Cardiac muscle cell (in vitro differentiated cells and primary cell): Measurements from ENCODE around the gene AK9. TPM values are rescaled to one million over a fixed set of nuclear protein-coding genes. Genes with fewer than 3 reads are reported as not detected.

Experiments
- DNase-seq, 2 donors: peaks; one replicate each; pipeline versions ENCODE4 v3.0.0 to v3.0.0-alpha.2; 2010 to 2017; ENCODE audit warnings: low read depth in 1 of 2, low spot score in 1 of 2
- H3K27ac ChIP-seq: fragments of 200-600 bp; sonication (generic); 2 replicates; pipeline ENCODE4 v1.5.1; 2016
- H3K27me3 ChIP-seq: fragments of 200-600 bp; sonication (generic); 2 replicates; pipeline ENCODE4 v1.6.0; 2016; ENCODE audit warnings: control low read depth
- H3K36me3 ChIP-seq: fragments of 200-600 bp; sonication (generic); 2 replicates; pipeline ENCODE4 v1.5.1; 2016; ENCODE audit warnings: control low read depth
- H3K4me1 ChIP-seq: fragments of 200-600 bp; sonication (generic); 2 replicates; pipeline ENCODE4 v1.8.1; 2017; ENCODE audit warnings: low read depth, mild to moderate bottlenecking, mixed run types
- H3K4me3 ChIP-seq: fragments of 200-600 bp; sonication (generic); 2 replicates; pipeline ENCODE4 v1.5.1; 2016; ENCODE audit warnings: mild to moderate bottlenecking
- H3K9me3 ChIP-seq: fragments of 200-600 bp; sonication (generic); 2 replicates; pipeline ENCODE4 v1.5.1; 2017; ENCODE audit warnings: low read depth, mild to moderate bottlenecking, control low read depth
- CTCF ChIP-seq: IDR thresholded peaks from 2 replicates; pipeline ENCODE4 v1.5.1; 2012; ENCODE audit warnings: low read depth, mild to moderate bottlenecking, low read length
- polyA plus RNA-seq: library from polyadenylated mRNA; unstranded; fragments of >200 nt; fragmentation: Nextera tagmentation; extraction: Ambion mirVana; gene quantifications from 2 replicates; pipeline ENCODE4 v1.2.1, GENCODE V29; 2016
- total RNA-seq: library from RNA; depleted of rRNA; stranded (reverse); fragments of >200 nt; gene quantifications from 2 replicates; pipeline ENCODE4 v1.2.3, GENCODE V29; 2016

The AK9 gene
- total and polyA plus RNA-seq, 2 experiments from 2014 or later: 8.3 to 18.6 TPM

DNA sequence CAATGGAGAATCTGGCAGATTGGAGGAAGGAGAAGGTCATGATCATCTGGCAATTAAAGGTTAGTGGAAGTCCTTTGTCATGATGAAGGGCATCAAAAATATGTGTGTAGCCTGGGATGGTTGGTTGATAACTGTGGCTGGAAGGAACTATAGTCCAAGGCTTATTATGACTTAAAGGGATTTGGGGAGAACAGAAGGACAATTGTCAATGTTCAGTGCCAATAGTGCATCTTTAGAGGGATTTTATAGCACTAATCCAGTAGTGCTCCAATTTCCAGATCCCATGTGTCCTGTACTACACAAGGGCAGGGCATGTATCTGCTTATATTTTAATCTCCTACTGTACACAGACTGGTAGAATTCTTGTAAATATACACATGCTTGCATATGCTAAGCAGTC, 203.0 kb downstream of the AK9 start:
- Histone ChIP-seq H3K36me3 (no peaks in the 10 kb centered on the region), H3K4me1 (peaks cover 7% of the 10 kb centered on the region), H3K9me3 (no peaks in the 10 kb centered on the region), H3K4me3 (no peak overlapping the region), H3K27me3 (no peaks in the 10 kb centered on the region), H3K27ac (no peak overlapping the region)
- no peak for DNase-seq
- TF ChIP-seq CTCF: no peak

DNA sequence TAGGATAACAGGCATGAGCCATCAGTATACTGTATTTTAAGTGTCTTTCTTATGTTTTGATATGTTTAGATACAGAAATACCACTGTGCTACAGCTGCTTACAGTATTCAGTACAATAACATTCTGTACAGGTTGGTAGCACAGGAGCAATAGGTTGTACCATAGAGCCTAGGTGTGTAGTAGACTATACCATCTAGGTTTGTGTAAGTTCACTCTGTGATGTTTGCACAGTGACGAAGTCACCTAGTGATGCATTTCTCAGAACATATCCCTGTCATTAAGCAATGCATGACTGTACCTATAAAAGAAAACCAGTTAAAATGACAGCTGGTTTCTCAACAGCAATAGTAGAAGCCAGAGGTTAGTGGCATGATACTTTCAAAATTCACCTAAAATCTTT, 204.9 kb downstream of the AK9 start:
- H3K27me3 ChIP-seq: no peaks in the 10 kb centered on the region
- TF ChIP-seq CTCF: no peak
- H3K4me3 ChIP-seq: no peak overlapping the region
- H3K4me1 ChIP-seq: no peaks in the 10 kb centered on the region
- H3K27ac ChIP-seq: no peak overlapping the region
- no peak for DNase-seq
- H3K36me3 ChIP-seq: no peaks in the 10 kb centered on the region
- no peaks in the 10 kb centered on the region for H3K9me3 ChIP-seq

DNA sequence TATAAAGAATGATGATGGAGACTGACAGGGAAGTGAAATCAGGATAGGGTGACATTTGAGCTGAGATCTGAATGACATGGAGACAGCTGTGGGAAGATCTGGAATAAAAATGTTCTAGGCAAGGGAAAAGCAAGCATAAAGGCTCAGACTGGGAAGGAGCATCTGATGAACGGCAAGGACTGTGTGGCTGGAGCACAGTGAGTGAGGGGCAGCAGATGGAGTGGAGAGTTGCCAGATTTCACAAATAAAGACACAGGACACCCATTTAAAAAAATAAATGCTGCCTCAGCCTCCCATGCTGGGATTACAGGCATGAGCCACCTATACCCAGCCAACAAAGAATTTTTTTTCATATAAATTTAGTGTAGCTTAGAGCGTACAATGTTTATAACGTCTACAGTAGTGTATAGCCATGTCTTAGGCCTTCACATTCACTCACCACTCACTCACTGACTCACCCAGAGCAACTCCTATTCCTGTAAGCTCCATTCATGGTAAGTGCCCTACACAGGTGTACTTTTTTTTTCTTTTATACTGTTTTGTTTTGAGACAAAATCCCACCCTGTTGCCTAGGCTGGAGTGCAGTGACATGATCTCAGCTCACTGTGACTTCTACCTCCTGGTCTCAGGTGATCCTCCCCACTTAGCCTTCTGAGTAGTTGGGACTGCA, 205.6 kb downstream of the AK9 start:
- H3K4me1 ChIP-seq: no peaks in the 10 kb centered on the region
- H3K27ac ChIP-seq: no peak overlapping the region
- H3K27me3 ChIP-seq: no peaks in the 10 kb centered on the region
- TF ChIP-seq CTCF: no peak
- no peaks in the 10 kb centered on the region for H3K9me3 ChIP-seq
- no peaks in the 10 kb centered on the region for H3K36me3 ChIP-seq
- no peak for DNase-seq
- no peak overlapping the region for H3K4me3 ChIP-seq

DNA sequence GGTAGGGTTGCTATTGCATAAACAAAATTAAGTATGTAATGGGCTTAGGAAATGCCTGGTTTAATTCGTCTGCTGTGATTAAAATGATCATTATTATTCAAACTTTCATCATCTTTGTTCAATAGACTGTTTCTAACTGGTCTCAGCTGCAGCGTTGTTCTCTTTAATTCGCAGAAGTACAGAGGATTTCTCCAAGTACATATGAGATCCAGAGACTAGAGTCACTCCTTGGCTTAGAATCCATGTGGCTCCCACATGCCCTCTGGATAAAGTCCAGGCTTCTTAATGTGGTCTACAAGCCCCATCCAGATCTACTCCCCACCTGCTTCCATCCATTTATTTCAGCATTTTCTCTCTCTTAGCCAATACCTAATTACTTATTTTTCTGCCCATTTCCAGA, 206.9 kb downstream of the AK9 start:
- Histone ChIP-seq H3K27me3 (no peaks in the 10 kb centered on the region), H3K9me3 (no peaks in the 10 kb centered on the region), H3K4me1 (peaks cover 6% of the 10 kb centered on the region), H3K4me3 (no peak overlapping the region), H3K36me3 (no peaks in the 10 kb centered on the region), H3K27ac (no peak overlapping the region)
- TF ChIP-seq CTCF: no peak
- no peak for DNase-seq

GRCh38 chr6:109483735-109484057, 207.3 kb downstream of the AK9 start:
- DNase-seq: no peak
- no peaks in the 10 kb centered on the region for H3K36me3 ChIP-seq
- H3K4me1 ChIP-seq: peaks cover 6% of the 10 kb centered on the region
- peak overlapping the region; percentile 27 for H3K4me3 ChIP-seq
- no peaks in the 10 kb centered on the region for H3K27me3 ChIP-seq
- H3K9me3 ChIP-seq: no peaks in the 10 kb centered on the region
- TF ChIP-seq CTCF: no peak
- no peak overlapping the region for H3K27ac ChIP-seq
